GM12891 (cell line): ENCODE data around the gene TFIP11.

Source experiments
- POLR2A ChIP-seq: IDR thresholded peaks from 2 replicates; pipeline ENCODE4 v1.6.1; 2011; ENCODE audit warnings: low read depth, low read length, control low read depth
- POLR2AphosphoS5 ChIP-seq: IDR thresholded peaks from 2 replicates; pipeline ENCODE4 v1.6.1; 2011; ENCODE audit warnings: low read depth, low read length, control low read depth
- TAF1 ChIP-seq: IDR thresholded peaks from 2 replicates; pipeline ENCODE4 v1.6.1; 2011; ENCODE audit warnings: low read depth, low read length, control low read depth

DNA sequence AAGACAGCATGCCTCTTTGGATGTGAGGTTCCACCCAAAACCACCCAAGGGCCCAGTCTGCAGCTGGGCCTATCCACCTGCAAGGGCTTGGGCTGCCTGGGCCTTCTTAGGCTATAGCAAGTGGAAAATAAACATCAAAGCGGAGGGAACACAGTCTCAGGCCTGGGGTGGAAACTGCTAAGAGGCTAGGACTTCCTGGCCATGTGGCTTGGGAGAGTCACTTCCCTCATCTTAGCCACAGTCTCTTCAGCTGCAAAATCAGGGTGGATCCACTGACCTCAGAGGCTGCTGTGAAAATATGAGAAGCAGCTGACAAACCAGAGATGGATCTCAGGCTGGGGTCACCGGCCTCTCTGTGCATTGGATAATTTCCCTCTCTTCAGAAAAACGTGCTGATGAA, 30.6 kb upstream of the TFIP11 start:
- TF ChIP-seq POLR2A: no peak
- TF ChIP-seq TAF1: no peak
- TF ChIP-seq POLR2AphosphoS5: no peak
